Fibroblast of skin of left biceps (primary cell): ENCODE results near the gene OR4D2.

Experiments
- DNase-seq, 2 experiments: peaks; one replicate each; pipeline ENCODE4 v3.0.0-alpha.2; 2013; ENCODE audit warnings: low read depth in 2 of 2

The OR4D2 gene

DNA sequence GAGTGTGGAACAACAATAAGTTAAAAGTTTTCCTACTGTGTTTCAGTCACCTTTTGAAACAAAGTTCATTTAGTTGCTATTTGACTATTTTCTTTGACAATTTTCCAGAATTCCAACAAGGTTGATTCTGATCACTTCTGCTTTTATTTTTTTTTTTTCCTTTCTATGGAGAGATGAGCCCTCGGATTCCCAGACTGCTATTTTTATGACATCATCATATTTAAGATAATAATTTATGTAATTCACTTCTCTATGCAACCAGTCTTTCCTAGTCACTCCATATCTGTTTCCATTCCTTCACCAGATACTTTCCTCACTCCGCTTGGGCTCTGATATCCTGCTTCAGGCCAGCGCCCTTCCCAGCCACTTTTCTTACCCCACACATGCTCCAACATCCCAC lies 8.1 kb downstream of the OR4D2 start:
- DNase-seq = no peak

DNA sequence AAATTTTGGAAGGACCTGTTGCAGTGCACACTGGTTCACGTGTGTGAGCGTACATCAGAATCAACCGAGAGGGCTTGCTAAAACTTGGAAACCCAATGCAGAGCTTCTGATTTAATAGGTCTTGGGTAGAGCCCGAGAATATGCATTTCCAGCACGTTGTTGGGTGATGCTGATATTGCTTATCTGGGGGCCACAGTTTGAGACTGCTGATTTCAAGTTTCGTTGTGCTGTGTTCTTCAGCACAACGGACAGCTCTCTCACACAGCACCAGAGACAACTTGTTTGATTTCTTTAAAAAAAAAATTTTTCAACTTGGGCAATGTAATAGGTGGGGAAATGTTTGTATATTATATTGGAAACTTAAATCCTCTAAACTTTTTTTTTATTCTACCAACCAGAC lies 9.4 kb downstream of the OR4D2 start:
- DNase-seq = no peak

DNA sequence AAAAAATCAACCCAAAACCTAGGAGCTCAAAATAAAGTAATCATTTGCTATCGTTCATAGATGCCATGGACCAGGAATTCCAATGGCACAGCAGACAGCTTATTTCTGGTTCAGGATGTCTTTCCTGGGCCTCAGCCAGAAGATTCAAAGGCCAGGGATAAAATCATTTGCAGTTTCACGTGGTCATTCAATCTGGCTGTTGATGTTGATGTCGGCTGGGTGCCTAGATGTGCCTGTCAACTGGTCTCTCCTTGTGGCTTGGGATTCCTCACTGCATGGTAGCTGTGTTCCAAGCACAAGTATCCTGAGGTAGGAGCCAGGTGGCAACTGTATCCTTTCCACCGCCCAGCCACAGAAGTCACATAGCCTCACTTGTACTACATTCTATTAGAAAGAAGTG lies 15.0 kb downstream of the OR4D2 start:
- DNase-seq = no peak

- no peak for DNase-seq
Observed at GRCh38 chr17:58183514-58183913, 16.7 kb downstream of the OR4D2 start.

DNA sequence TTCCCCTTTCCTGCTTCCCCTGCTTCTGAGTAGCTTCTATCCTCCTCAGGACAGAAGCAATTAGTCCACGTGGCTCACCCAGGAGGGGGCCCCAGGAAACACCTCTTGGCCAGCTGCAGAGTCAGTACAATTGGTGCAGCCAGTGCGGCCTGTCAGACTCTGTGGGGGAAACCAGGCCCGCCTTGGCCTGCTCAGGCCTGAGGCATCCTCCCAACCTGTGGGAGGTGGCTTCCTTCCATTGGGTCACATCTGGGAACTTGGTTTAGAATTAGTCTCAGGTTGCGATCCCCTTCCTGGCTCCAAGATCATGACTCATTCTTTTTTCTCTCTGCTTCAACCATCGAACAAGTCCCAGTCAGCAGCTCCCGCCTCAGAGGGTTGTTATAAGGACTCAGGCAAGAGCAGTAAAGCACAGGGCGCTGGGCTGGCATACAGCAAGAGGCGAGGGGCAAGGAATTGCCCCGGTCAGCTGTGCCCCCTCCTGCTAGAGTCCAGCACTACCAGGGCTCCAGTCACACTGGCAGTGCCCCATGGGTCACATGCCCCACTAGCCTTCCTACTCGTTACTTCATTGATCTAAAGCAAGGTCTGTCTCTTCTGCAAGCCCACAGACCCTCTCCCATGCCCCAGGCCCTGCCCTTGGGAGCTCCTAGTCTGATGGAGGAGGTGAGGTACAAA lies 17.7 kb downstream of the OR4D2 start:
- peak; percentile 8 to 18 for DNase-seq

- DNase-seq = no peak
Observed at GRCh38 chr17:58184986-58185761, 18.4 kb downstream of the OR4D2 start.

DNA sequence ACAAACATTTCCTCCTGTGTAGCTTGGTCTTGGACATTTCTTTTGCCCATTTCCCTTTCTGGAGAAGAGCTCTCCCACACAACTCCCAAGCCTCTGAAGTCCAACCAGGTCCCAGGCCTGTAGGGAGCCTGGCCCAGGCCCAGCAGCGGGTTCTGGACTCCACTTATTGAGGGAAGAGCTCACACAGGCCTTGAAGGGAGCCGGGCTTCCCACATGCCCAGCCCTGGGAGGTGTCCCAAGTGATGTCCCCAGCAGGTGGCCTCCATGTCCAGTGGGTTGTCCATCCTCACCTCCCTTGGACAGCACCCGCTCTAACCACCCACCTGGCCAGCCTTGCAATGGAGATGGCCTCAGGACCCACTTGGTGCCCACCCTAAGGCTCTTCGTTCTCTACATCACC lies 19.8 kb downstream of the OR4D2 start:
- no peak for DNase-seq

DNA sequence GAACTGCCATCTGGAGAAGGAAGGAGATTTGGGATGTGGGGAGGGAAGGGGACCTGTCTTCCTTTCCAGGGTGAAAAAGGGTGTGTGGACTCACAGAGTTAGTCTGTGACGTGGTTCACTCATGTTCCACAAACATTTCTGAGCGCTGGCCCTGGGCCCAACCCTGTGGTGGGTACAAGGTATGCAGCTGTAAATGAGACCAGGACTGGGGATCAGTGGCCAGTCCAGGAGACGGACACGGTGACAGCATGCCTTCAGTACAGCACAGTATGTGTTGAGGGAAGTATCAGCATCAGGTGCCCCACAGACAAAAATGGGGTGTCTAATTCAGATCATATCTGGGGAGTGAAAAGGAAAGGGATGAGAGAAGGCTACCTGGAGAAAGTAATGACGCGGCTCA lies 20.3 kb downstream of the OR4D2 start:
- DNase-seq = no peak

DNA sequence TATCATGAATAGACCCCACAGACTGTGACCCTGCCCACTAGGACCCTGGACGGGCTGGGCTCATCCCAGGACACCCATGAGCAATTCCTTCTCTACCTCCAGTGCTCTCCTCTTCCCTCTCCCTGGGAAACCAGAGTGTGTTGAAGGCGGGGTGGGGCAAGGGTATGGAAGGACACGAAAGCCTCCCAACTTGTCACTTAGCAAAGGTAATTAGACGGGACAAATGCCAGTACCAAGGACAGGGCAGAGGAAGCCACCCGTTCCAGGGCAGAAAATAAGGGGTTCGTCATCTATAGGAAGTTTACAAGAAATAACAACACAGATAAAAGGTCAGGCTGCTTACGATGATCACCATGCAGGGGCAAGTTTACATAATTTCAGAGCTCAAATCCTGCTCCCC lies 20.9 kb downstream of the OR4D2 start:
- DNase-seq = no peak

- peak; percentile 47 to 58 for DNase-seq
Observed at GRCh38 chr17:58189436-58190146, 22.8 kb downstream of the OR4D2 start.

GRCh38 chr17:58191241-58191896 lies 24.6 kb downstream of the OR4D2 start:
- no peak for DNase-seq

GRCh38 chr17:58192612-58193011 lies 25.8 kb downstream of the OR4D2 start, which contains the start of gene EPX:
Gene EPX, plus strand, starts transcription at chr17:58192726. Its CDS starts 121 bp downstream, at chr17:58192847.
- DNase-seq = no peak

DNA sequence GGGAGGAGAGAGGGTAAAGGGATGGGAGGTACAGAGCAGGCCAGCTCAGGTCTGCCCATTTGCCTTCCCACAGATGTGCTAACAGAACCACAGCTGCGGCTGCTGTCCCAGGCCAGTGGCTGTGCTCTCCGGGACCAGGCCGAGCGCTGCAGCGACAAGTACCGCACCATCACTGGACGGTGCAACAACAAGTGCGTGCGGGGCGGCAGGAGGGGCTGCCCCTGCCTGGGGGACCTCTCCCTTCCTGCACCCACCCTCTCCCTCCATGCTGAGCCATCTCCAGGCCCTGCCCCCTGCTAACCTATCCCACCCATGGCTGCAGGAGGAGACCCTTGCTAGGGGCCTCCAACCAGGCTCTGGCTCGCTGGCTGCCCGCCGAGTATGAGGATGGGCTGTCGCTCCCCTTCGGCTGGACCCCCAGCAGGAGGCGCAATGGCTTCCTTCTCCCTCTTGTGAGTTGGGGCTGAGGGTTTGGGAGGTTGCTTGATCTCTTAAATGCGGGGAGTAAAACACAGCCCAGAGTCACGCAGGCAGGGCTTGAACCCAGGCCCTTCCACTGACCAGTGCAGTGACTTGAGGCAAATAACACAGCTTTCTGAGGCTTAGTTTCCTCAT lies 27.0 kb downstream of the OR4D2 start:
- no peak for DNase-seq

GRCh38 chr17:58195518-58196123 lies 28.8 kb downstream of the OR4D2 start:
- DNase-seq = no peak

GRCh38 chr17:58196610-58197009 lies 29.8 kb downstream of the OR4D2 start:
- no peak for DNase-seq

DNA sequence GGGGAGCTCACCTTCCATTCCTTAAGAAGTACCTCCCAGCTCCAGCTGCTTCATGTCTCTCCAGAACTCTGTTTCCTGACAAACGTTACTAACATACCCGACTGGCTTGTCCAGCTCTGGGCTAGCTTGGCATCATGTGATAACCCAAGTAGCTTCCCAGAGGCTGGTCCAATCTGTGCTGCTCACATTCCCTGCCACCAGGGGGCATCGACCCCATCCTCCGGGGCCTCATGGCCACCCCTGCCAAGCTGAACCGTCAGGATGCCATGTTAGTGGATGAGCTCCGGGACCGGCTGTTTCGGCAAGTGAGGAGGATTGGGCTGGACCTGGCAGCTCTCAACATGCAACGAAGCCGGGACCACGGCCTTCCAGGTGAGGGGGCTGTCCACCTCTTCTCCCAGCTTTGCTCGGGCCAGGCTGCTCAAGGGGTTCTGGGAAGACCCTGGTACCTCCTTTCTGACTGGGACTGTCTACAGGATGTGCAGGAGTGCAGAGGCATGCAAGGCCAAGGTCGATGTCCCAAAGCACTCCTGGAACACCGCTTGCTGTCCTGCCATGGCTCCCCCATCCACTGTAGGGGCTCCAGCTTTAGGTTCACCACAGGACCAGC lies 33.3 kb downstream of the OR4D2 start:
- no peak for DNase-seq

DNA sequence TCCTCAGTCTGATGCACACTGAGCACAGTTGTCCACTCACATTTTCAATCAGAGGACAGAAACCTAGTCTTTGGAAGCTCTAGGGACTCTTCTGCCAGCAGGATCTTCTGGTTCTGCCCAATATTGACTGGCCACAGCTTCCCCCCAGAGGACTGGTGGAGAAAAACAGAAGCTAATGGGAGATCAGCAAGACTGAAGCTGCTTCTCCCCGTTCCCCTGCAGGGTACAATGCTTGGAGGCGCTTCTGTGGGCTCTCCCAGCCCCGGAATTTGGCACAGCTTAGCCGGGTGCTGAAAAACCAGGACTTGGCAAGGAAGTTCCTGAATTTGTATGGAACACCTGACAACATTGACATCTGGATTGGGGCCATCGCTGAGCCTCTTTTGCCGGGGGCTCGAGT lies 36.1 kb downstream of the OR4D2 start:
- DNase-seq = no peak

- no peak for DNase-seq
Observed at GRCh38 chr17:58204796-58205195, 38.0 kb downstream of the OR4D2 start.

- DNase-seq = no peak
Observed at GRCh38 chr17:58205936-58206335, 39.2 kb downstream of the OR4D2 start.

- no peak for DNase-seq
Observed at GRCh38 chr17:58207451-58207850, 40.7 kb downstream of the OR4D2 start.

- DNase-seq = no peak
Observed at GRCh38 chr17:58208344-58208743, 41.6 kb downstream of the OR4D2 start.
